ENCODE data around the gene STX16.

Gene STX16

DNA sequence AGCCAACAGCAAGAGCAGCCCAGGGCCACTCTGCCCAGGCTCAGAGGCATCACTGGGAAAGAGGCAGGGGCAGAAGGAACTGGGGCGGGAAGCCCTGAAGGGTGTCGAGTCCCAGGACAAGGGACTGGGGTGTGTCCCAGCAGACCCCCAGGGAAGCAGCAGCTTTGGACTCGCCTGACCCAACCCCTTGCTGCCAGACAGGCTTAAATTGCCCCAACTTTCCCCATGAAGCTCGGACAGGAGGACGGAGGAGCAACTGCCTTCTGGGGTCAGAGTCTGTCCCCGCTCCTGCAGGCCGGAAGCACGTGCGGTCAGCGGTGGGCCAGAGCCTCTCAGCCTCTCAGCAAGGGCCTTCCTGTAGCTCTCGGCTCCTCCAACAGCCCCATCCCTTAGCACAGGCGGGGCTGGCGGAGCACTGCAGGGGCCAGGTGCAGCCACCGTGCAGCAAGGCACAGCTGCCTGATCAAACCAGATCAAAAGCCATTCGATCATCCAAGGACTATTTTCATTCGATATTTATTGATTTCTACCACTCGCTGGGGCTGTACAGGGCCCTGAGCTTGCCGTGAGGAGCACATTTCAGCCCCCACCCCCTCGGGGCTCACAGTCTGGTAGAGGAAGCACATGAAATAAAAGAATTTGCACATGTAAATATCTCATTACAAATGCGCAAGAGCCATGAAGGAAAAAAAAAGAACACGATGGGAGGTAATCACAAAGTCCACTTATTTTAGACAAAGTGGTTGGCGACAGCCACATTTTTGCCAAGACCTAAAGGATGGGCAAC lies 31.8 kb upstream of the STX16 start:
- no peak overlapping the region for H3K4me3 ChIP-seq (ENCODE audit: low read length)

DNA sequence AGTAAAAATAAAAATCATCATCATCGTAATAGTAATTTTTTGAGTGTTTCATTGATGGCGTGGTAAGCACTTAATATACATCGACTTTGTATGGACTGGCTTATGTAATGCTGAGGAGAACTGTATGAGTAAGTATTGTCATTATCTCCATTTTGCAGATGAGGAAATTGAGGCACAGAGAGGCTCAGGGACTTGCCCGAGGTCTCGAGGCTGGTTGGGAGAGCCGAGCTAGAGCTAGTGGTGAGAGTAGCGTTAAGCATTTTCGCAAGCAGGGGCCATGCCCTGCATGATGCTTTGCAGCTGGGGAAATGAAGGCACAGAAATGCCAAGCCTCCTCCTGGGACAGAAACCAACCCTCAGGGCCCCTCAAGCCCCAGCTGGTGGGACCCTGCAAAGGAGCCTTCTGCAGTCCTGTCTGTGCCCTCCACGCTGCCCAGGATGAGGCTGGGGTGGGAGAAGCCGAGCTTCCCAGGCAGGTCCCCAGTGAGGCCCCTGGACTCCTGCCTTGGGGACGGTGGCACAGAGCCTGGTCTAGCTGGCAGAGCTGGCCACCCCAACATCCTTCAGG lies 31.1 kb upstream of the STX16 start:
- DNase-seq (ENCODE audit: low read depth) = no peak
- TF ChIP-seq CTCF (IDR thresholded peaks at IDR 0.05; ENCODE audit: insufficient read depth, low read depth, low read length, missing control alignments) = no peak
- no peak overlapping the region for H3K4me3 ChIP-seq (ENCODE audit: low read length)

More for the DNA sequence above, 31.8 kb upstream of the STX16 start:
- no peak for DNase-seq (ENCODE audit: low read depth)
- TF ChIP-seq CTCF (IDR thresholded peaks at IDR 0.05; ENCODE audit: insufficient read depth, low read depth, low read length, missing control alignments) = no peak

DNA sequence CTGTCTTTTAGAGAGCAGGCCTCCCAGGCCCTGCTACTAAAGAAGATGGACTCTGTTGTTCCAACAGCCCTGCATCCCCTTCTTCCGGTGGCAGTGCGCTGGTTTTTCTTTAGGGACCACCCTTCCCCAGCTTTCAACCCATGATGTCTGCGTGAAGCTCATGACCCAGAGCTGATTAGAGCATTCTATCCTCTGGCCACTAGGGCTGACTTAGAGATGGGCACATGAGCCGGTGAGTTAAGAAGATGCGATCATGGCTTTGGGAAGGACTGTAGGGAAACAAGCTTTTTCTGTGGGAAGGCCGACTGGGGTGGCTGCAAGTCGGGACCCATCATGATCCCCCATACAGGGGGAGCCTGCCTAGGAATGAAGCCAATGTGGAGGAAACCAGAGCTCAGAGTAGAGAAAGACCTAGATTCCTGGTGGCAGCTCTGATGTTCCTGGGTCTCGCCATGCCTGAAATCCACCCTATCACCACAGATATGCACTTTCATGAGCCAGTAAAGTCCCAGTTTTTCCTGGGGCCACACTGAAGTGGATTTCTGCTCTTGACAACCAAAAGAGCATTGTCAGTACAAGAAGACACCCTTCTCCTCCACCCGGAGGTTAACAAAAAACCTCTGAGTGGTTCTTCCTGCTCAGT lies 29.1 kb upstream of the STX16 start:
- TF ChIP-seq CTCF (IDR thresholded peaks at IDR 0.05; ENCODE audit: insufficient read depth, low read depth, low read length, missing control alignments) = no peak
- no peak overlapping the region for H3K4me3 ChIP-seq (ENCODE audit: low read length)
- DNase-seq (ENCODE audit: low read depth) = no peak

DNA sequence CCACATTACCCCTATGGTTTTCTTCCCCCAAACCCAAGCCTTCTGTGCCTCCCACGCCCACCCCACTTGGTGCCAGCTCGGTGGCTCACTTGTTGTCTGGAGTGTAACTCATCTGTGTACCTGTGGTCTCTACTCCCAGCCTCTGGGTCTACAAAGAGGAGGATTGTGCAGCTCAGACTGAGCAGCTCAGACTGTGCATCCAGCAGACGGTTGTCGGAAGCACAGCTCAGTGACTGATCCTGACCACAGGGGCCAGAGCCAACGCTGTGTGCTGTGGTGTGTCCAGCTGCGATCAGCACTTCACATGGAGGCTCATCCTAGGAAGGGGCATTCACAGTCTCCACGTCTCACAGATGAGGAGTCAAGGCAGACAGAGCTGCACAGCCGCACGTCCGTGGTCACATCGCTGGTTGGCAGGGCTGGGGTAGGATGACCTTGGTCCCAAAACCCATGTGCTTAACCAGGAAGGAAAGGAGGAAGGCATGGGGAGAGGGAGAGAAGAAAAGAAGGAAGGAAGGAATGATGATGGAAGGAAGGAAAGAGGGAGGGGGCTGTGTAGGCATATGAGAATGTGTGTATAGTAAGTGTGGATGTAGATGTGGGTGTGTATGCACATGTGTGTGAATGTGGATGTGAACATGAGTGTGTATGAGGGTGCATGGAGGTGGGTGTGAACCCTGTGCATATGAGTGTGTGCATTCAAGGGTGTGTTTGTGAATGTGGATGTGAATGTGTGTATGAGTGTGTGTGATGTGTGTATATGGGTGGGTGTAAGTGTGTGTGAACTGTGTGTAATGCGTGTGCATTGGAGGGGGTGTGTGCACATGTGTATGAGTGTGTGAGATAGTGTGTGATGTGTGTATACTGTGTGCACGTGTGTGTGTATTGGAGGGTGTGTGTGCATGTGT lies 28.2 kb upstream of the STX16 start:
- no peak for TF ChIP-seq CTCF (IDR thresholded peaks at IDR 0.05; ENCODE audit: insufficient read depth, low read depth, low read length, missing control alignments)
- H3K4me3 ChIP-seq (ENCODE audit: low read length) = no peak overlapping the region
- DNase-seq (ENCODE audit: low read depth) = no peak

DNA sequence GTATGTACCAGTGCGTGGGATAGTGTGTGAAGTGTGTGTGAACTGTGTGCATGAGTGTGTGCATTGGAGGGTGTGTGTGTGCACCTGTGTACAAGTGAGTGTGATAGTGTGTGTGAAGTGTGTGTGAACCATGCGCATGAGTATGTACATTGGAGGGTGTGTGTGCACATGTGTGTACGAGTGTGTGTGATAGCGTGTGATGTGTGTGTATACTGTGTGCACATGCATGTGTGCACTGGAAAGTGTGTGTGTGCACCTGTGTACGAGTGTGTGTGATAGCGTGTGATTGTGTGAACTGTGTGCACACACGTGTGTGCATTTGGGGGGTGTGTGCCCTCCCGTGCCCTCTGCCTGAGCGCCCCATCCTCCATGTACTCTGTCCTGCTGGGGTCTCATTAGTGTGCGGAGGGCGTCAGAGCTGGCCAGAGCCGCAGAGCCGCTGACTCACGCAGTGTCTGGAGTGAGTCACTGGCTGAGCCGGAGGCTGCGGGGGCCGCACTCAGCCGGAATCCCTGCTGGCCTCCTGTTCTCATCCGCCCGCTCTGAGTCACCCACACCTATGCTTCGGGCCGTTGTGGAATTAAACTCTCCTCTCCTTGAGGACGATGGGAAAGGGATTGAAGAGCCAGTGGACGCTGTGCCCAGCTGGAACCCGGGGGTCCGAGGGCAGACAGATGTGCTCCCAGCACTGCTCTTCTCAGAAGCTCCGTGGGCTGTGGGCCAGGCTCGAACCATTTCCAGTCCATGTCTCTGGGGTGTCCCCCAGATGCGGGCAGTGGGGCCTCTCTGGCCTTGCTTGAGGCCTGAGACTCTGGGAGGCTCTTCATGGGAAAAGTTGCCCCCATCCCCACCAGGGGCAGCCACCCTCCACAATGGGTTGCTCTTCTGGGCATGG lies 27.3 kb upstream of the STX16 start:
- no peak overlapping the region for H3K4me3 ChIP-seq (ENCODE audit: low read length)
- DNase-seq (ENCODE audit: low read depth) = peak; percentile 97
- TF ChIP-seq CTCF (IDR thresholded peaks at IDR 0.05; ENCODE audit: insufficient read depth, low read depth, low read length, missing control alignments) = no peak

DNA sequence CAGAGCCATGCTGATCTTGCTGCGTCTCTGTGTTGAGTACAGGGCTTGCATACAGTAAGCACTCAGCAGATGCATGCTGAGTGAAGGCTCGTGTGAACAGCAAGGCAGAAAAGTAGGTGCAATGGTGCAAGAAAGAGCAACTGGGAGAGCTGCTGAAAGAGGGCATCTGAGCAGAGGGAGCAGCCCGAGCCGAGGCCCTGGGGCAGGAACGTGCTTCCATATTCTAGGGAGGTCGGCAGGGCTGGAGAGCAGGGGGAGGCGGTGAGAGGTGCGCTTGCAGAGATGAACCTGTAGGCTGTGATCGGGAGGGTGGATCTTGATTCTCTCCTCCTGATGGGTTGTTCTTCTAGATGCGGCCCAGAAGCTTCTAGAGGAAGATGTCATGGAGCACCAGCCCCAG lies 26.4 kb upstream of the STX16 start:
- TF ChIP-seq CTCF (IDR thresholded peaks at IDR 0.05; ENCODE audit: insufficient read depth, low read depth, low read length, missing control alignments) = no peak
- no peak overlapping the region for H3K4me3 ChIP-seq (ENCODE audit: low read length)

More for the DNA sequence above, 26.4 kb upstream of the STX16 start:
- DNase-seq (ENCODE audit: low read depth) = no peak
